CD4-positive, alpha-beta T cell treated with Interferon gamma for 1 hour (primary cell): ENCODE results near the gene ZDHHC7.
"Not testable (repeated sequence)": the region's sequence is repeated elsewhere in the genome, so short reads cannot be mapped to it uniquely, and the experiment has no call there.

Source experiments
- DNase-seq: peaks from one replicate; pipeline ENCODE4 v3.0.0-alpha.2; 2020

The ZDHHC7 gene

GRCh38 chr16:85042167-85042526 is 30.8 kb upstream of the ZDHHC7 start:
- DNase-seq = no peak

- DNase-seq = no peak
These were observed 30.2 kb upstream of the ZDHHC7 start for GRCh38 chr16:85041219-85042166.

DNA sequence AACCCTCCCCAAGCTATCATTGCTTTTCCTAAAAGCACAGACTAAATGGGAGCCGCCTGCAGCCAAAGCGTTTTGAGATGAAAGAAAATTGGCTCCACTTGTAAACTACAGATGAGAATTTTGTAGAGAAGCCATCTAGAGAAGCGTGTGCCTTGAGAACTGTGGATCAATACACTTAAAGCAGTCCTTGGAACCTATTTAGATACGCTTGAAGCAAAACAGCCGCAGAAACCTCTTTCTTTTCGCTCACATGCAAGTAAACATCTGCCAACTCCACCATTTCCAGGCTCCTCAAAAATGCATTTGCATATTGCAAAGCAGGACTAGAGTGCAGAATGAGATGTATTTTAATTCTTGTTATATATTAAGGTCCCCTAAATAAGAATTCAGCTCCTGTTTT is 29.4 kb upstream of the ZDHHC7 start:
- no peak for DNase-seq

DNA sequence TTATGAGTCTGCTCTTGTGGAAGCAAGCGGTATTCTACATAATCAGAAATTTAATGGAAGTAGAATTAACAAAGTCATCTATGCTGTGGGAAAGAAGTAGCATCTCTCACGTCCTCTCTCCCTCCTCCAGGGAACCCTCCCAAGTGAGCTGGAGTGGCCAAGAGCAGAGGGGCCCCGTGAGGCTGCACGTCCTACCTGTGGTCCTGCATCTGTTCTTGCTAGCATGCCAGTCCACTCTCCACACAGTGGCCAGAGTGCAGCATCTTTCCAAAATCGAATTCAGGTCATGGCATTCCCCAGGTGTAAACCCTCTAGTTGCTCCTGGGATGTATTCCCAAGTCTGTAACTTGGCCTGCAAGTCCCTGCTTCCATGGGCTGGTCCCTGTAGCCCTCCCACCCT is 26.4 kb upstream of the ZDHHC7 start:
- no peak for DNase-seq

DNA sequence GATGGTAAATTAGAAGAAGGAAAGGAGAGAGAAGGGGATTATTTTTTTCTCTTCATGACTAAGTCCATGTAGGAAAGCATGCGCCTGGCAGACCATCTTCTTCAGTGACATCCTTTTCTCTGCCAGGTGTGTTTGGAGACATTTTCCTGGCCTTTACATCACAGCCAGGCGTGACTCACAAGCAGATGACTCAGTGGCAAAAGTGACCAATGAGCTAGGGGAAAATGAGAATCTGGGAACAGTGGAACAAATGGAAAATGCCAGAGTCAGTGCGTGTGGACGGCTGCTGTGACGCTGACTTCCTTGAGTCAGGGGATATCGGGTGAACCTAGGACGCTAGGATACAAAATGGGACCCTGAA is 25.7 kb upstream of the ZDHHC7 start:
- no peak for DNase-seq

DNA sequence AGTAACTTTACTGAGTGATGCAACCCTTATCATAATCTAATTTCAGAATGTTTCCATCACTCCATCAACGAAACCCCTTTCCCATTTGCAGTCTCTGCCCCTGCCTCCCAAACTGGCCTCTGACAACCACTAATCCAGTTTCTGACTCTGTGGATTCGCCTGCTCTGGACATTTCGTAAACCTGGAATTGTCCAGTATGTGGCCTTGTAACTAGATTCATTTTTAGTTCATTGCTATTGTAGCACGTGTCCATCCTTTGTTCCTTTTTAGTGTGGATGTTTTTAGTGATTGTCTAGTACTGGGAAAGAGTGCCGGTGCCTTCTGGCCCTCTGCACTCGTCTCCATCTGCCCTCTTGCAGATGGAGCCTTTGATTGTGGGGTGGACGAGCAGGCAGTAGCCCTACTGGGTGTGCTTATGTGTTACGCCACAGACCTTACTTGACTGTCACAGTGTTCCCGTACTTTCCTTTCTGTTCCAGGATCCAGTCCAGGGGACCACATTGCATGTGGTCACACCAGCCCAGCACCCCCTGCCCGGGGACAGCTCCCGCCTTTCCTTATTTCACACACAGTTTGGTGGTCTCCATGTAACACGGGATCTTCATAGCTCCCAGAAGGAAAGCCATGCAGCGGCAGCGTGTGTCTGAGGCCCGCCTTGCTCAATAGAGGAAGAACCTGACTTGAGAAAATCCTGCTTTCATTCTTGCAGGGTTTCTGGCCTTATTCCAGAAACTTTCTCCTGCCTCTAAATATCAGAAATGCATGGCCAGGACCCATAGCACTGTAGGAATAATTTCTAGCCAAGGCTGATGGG is 25.1 kb upstream of the ZDHHC7 start:
- DNase-seq = no peak

- DNase-seq = no peak
These were observed 23.5 kb upstream of the ZDHHC7 start for GRCh38 chr16:85034591-85035433.

GRCh38 chr16:85033171-85033570 is 21.8 kb upstream of the ZDHHC7 start:
- no peak for DNase-seq

- not testable (repeated sequence) for DNase-seq
These were observed 20.9 kb upstream of the ZDHHC7 start for GRCh38 chr16:85032187-85032586.

DNA sequence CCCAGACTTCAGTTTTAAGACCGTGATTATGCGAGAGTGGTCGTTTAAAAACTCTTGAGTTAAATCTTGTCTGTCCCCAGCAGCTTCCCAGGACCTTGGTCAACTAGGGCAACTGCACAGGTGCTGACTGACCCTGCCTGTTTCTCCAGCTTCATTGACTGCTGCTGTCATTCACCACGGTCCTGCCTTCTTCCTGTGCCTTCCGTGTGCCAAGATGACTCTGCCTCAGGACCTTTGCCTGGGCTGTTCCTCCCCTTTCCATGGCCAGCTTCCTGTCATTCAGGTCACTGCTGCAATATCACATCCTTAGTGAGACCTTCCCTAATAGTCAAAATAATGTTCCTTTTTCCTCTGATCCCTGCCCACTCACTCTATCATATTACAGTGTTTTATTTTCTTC is 20.1 kb upstream of the ZDHHC7 start:
- DNase-seq = no peak

GRCh38 chr16:85029981-85030401 is 18.7 kb upstream of the ZDHHC7 start:
- no peak for DNase-seq

GRCh38 chr16:85029408-85029784 is 18.1 kb upstream of the ZDHHC7 start:
- peak; percentile 36 for DNase-seq

GRCh38 chr16:85028685-85029407 is 17.5 kb upstream of the ZDHHC7 start:
- peak; percentile 47 for DNase-seq

DNA sequence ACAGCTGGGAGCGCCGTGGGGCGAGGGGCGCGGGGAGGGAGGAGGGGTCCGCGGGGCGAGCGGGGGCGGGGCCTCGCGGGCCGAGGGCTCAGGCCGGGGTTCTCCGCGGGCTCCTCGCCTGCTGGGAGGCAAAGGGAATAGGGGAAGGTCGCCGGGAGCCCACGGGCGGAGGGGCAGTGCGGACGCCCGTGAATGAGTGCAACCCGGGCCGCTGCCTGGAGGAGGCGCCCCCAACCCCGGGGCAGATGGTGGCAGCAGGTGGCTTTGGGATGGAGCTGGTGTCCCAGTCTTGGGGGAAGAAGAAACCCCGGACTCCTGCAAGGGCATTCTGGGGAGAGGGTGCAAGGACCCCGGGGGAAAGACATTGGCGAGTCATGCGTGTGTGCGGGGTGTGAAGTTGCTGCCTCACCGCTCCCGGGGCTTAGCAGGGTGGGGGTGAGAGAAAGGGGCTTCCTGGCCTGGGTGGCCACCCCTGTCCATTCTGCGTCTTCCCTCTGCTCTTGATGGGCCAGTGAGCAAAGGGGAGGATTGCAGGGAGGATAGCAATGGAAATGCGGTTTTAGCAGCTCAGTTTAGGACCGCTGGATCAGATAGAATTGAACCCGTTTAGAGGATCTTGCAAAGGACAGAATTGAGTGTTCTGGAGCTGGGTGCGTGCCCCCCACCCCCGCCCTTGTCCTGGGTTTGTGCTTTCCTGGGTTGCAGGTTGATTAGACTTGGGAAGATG is 16.8 kb upstream of the ZDHHC7 start:
- DNase-seq = no peak

GRCh38 chr16:85027349-85027957 is 16.1 kb upstream of the ZDHHC7 start, which contains the start of gene KIAA0513:
Gene KIAA0513, plus strand, starts transcription at chr16:85027795. Its CDS starts 39,277 bp downstream, at chr16:85067072.
- DNase-seq = peak; percentile 94

GRCh38 chr16:85026703-85027102 is 15.4 kb upstream of the ZDHHC7 start:
- DNase-seq = no peak

DNA sequence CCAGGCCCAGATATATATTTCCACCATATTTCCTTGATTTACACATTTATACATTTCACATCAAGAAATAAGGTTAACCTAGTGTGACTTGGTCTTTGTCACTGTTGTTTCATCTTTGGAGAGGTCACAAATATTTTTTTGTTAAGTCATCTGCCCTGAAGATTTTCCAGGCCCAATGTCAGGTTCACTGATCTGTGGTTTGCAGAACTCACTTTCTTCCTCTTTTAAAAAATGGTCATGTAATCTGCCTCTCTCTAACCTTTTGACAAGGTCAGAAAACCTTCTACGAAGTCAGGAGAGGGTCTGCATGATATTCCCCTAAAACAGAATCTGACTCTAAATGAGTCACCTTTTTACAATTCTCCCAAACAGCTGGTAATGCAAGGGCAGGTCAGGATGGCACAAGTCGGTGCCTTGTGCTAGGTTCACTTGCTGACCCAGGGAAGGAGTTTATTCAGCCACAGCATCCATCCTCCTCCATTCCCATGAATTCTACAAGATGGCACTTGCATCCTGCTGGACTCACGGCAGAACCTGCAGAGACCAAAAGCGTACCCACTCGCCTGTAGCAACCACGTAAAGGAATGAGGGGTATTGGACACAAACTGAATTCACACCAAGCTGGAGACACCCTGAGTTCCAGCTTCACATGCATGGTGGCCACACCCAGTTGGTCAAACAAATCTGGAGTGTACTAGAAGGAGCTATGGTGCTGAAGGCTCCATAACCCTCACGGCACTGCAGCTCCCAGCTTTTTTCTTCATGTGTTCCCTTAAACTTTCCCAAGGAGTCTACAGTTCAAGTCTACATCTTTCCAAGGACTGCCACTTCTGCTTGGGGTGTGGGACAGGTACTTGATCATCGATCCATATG is 14.7 kb upstream of the ZDHHC7 start:
- no peak for DNase-seq

- no peak for DNase-seq
These were observed 8.4 kb upstream of the ZDHHC7 start for GRCh38 chr16:85019659-85020245.

GRCh38 chr16:85018529-85019236 is 7.3 kb upstream of the ZDHHC7 start:
- DNase-seq = no peak
